Measurements from ENCODE around the gene KRTAP19-1. TPM values are rescaled to one million over a fixed set of nuclear protein-coding genes. Genes with fewer than 3 reads are reported as not detected.

Gene KRTAP19-1
- total RNA-seq, 1 donor from 2014 or later: not detected

DNA sequence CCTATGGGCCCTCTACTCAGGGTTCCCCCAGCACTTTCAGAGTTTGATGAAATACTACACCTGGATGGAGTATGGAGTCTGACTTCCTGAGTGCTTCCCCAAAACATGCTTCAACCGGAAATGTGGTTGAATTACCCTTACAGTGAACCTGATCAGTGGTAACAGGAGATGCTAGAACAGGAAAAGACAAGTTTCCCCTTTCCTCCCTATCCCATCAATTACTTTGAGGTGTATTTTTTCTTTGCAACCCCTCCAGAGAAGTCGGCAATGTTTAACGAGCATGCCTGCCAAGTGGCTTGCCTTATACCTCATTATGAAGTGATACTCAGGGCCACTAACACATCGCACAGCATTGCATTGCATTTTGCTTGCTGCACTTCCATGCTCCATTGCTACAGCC, 33.1 kb downstream of the KRTAP19-1 start:
- Mint-ChIP-seq H3K27me3 (ENCODE audit: low read depth) (no peaks in the 10 kb centered on the region), H3K36me3 (ENCODE audit: low read depth) (no peaks in the 10 kb centered on the region), H3K27ac (ENCODE audit: unreplicated experiment) (no peak overlapping the region), H3K9me3 (peaks cover 2% of the 10 kb centered on the region), H3K4me3 (no peak overlapping the region), H3K4me1 (no peaks in the 10 kb centered on the region)
- TF ChIP-seq, protein P1, sequence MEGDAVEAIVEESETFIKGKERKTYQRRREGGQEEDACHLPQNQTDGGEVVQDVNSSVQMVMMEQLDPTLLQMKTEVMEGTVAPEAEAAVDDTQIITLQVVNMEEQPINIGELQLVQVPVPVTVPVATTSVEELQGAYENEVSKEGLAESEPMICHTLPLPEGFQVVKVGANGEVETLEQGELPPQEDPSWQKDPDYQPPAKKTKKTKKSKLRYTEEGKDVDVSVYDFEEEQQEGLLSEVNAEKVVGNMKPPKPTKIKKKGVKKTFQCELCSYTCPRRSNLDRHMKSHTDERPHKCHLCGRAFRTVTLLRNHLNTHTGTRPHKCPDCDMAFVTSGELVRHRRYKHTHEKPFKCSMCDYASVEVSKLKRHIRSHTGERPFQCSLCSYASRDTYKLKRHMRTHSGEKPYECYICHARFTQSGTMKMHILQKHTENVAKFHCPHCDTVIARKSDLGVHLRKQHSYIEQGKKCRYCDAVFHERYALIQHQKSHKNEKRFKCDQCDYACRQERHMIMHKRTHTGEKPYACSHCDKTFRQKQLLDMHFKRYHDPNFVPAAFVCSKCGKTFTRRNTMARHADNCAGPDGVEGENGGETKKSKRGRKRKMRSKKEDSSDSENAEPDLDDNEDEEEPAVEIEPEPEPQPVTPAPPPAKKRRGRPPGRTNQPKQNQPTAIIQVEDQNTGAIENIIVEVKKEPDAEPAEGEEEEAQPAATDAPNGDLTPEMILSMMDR (conservative IDR thresholded peaks at IDR 0.05): no peak
- no peak for DNase-seq (ENCODE audit: low read depth, low spot score)

DNA sequence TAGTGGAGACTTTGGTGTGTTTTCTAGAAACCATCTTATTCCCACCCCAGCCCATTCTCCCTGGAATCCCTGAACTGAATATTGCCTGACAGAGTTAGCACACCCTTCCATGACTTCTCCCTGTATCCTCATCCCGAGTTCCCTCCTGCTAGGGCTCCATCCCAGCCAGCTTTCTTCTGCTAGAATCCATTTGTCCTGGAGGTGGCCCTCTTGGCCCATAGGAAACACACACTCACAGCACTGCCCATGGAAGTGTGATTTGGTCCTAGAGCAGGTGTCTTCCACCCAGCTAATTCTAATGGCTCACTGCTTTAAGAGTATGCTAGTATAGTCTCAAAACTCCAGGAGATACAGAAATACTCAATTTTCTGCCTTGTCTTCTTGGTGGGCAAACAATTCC, 36.0 kb downstream of the KRTAP19-1 start:
- peaks cover 3% of the 10 kb centered on the region for H3K27me3 Mint-ChIP-seq (ENCODE audit: low read depth)
- DNase-seq (ENCODE audit: low read depth, low spot score): no peak
- peaks cover 5% of the 10 kb centered on the region for H3K9me3 Mint-ChIP-seq
- TF ChIP-seq, protein P1 (conservative IDR thresholded peaks at IDR 0.05): no peak
- H3K27ac Mint-ChIP-seq (ENCODE audit: unreplicated experiment): no peak overlapping the region
- no peaks in the 10 kb centered on the region for H3K4me1 Mint-ChIP-seq
- H3K4me3 Mint-ChIP-seq: no peak overlapping the region
- H3K36me3 Mint-ChIP-seq (ENCODE audit: low read depth): no peaks in the 10 kb centered on the region

DNA sequence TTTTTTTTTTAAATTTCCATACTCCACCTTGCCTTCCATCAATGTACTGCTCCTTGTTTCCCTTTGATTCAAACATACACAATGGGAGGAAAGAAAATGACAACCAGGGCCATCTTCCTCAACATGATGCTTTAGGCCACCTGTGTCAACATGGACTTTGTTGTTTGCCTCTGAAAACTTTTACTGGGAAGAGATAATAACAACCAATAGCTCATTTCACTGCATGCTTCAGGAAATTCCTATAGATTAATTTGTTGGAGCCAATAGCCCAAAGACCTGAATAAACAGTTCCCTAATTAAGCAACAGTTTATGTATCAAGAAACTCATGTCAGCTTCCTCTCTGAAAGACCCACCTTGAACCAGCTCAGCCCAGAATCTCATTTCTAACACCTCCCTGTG, 36.9 kb downstream of the KRTAP19-1 start:
- H3K9me3 Mint-ChIP-seq: peaks cover 5% of the 10 kb centered on the region
- H3K4me1 Mint-ChIP-seq: no peaks in the 10 kb centered on the region
- no peak overlapping the region for H3K27ac Mint-ChIP-seq (ENCODE audit: unreplicated experiment)
- TF ChIP-seq, protein P1 (conservative IDR thresholded peaks at IDR 0.05): no peak
- peaks cover 5% of the 10 kb centered on the region for H3K27me3 Mint-ChIP-seq (ENCODE audit: low read depth)
- DNase-seq (ENCODE audit: low read depth, low spot score): no peak
- no peaks in the 10 kb centered on the region for H3K36me3 Mint-ChIP-seq (ENCODE audit: low read depth)
- H3K4me3 Mint-ChIP-seq: no peak overlapping the region

DNA sequence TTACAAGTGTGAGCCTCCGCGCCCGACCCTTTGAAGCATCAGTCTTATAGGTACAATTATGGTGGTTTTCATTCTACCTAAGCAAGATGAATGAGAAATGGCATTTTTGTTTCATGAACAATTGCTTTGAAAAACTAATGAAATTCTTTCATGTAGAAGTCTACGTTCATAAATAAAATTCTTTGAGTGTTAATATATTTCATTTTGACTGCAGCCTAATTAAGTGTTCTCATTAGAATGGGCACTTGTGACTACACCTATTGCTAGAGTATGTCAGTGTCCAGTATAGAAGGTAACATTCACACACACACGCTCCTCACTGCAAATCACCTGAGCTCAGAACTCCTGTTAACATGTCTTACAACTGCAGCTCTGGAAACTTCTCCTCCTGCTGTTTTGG, 40.2 kb downstream of the KRTAP19-1 start, which contains the start of gene KRTAP15-1:
KRTAP15-1 (plus strand) TSS at position 301 of the 400 bp plus-strand sequence; CDS start at position 354, 53 bp downstream.
- no peak for DNase-seq (ENCODE audit: low read depth, low spot score)
- H3K4me1 Mint-ChIP-seq: no peaks in the 10 kb centered on the region
- TF ChIP-seq, protein P1 (conservative IDR thresholded peaks at IDR 0.05): no peak
- no peak within 1 kb of the TSS for H3K4me3 Mint-ChIP-seq
- H3K27me3 Mint-ChIP-seq (ENCODE audit: low read depth): peaks cover 21% of the 10 kb centered on the region
- peaks cover 5% of the 10 kb centered on the region for H3K9me3 Mint-ChIP-seq
- no peak within 1 kb of the TSS for H3K27ac Mint-ChIP-seq (ENCODE audit: unreplicated experiment)
- H3K36me3 Mint-ChIP-seq (ENCODE audit: low read depth): no peaks in the 10 kb centered on the region

DNA sequence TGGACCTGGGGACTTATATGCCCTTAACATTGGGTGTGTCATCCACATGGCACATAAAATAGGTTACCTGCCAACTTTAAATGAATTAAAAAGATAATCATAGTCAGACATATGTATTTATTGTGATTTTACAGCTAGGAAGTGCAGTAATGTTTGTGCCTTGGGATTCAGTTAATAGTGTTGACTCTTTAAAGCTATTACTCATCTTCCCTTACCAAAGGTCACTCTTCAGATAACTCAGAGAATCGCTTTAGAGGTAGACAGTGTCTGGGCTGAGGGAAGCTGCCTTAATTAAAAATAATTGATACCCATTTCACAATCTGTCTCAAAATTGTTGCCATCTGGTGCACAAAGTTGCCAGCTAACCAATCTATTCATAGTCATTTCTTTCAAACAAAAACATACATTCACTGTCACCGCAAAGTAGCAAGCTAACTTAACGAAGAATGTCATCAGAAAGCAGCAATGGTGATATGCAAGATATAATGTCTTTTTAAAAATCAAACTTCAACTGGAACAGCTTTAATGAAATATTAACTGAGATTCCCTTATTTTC, 43.1 kb downstream of the KRTAP19-1 start:
- H3K9me3 Mint-ChIP-seq: peaks cover 6% of the 10 kb centered on the region
- no peak overlapping the region for H3K27ac Mint-ChIP-seq (ENCODE audit: unreplicated experiment)
- no peak overlapping the region for H3K4me3 Mint-ChIP-seq
- no peaks in the 10 kb centered on the region for H3K36me3 Mint-ChIP-seq (ENCODE audit: low read depth)
- TF ChIP-seq, protein P1 (conservative IDR thresholded peaks at IDR 0.05): no peak
- H3K4me1 Mint-ChIP-seq: no peaks in the 10 kb centered on the region
- DNase-seq (ENCODE audit: low read depth, low spot score): no peak
- H3K27me3 Mint-ChIP-seq (ENCODE audit: low read depth): peaks cover 27% of the 10 kb centered on the region

Measured in neural crest cell (in vitro differentiated cells).